SW480 (cell line): ENCODE results near the gene ABAT.
A peak's percentile ranks its signal among the peaks of the same experiment; 100 is the strongest.
"Not testable (repeated sequence)": the region's sequence is repeated elsewhere in the genome, so short reads cannot be mapped to it uniquely, and the experiment has no call there.

Source experiments
- DNase-seq: peaks from one replicate; pipeline ENCODE4 v3.0.0-alpha.2; 2016; ENCODE audit warnings: low spot score

Gene ABAT

GRCh38 chr16:8742068-8742467, 67.7 kb downstream of the ABAT start:
- DNase-seq = no peak

GRCh38 chr16:8748944-8749343, 74.5 kb downstream of the ABAT start:
- DNase-seq = not testable (repeated sequence)

- DNase-seq = peak; percentile 52
These were observed 77.3 kb downstream of the ABAT start for GRCh38 chr16:8751481-8752311.

DNA sequence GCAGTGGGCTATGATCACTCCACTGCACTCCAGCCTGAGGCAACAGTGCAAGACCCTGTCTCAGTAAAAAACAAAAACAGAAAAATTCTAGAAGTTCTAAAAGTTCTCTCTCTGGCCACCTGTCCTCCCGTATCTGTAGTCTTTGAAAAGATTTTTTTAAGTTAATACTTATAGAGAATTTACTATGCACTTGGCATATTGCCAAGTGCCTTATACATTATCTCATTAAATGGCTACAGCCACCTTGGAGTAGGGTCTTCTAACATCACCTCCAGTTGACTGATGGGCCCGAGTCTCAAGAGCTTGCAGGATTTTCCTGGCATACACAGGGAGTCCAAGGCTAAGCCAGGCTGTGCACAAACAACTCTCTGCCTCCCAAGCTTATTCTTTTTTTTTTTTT, 78.3 kb downstream of the ABAT start:
- no peak for DNase-seq

DNA sequence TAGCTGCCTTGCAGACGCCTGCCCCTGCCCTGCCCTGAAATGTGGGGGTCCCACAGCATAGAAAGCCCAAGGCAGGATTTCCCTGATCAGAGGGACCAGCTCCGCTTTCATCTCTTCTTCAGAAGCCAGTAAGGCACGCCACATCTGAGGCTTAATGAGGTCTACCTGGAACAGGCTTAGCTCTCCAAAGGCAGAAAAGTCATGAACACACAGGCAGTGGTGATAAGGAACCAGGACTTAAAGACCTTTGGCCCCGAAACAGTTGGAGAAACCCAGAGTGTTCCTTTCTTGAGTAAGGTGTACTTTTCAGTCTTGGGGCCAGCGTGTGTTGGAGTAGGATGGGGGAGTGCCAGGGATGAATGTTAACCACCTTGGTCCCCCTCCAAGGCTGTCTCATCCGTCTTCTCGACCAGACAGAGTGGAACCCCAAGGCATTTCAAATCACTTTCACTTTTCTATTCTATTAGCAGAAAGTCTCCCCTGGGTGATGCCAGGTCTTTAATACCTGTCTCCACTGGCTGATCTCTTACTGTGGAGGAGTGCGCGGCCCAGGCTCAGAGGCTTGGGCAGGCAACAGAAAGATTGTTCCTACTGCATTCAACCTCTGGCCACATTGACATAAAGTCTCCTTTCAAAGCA, 79.1 kb downstream of the ABAT start:
- DNase-seq = no peak

GRCh38 chr16:8756755-8757154, 82.3 kb downstream of the ABAT start:
- no peak for DNase-seq

GRCh38 chr16:8758022-8758421, 83.6 kb downstream of the ABAT start:
- DNase-seq = no peak

DNA sequence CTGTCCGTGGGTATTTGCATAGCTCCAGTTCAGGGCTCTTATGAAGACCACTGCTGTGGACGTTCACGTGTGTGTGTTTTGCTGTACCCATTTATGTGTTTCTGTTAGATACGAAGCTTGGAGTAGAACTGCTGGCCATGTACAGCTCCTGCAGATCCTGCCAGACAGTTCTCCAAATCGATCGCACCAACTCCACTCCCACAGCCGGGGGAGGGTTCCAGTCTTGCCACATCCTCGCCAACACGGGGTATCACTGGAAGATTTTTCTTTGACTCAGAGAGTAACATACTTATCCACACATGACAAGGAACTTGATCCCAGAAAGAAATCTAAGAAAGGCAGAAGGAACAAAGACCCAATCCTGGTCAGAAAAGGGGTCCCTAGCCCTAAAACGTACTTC, 85.6 kb downstream of the ABAT start:
- no peak for DNase-seq

DNA sequence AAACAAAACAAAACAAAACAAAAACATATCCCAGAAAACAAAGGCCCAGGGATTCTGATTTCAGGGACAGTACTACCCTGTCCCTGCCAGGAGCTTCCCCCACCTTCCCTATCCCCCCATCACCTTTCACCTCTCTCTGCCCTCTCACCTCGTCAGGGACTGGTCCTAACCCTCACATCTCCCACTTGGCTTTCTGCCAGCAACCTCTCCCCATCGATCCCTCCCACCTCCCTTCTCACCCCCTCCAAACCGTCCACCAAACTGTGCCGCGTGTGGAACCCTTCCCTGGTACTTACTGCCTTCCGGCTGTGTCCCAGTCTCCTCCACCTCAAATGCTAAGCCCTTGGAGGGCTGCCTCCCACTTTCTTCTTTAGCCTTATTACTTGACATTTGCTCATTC, 86.7 kb downstream of the ABAT start:
- DNase-seq = no peak

DNA sequence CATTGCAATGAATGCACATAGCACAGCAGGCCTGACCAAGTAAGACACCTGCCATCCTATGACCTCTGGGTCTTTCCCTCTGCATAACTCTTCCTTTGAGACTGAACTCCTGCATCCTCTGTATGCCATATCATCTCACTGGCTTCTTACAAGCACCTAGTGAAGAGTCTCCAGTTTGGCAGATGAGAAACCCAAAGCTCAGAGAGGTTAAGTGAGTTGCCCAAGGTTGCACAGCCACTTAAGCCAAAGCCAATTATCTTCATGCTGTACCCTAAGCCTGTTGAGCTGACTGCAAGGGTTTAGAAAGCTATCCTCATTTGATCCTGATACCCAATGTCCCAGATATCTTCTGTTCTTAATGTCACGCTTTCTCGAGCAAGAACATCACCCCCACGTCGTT, 87.8 kb downstream of the ABAT start:
- no peak for DNase-seq

DNA sequence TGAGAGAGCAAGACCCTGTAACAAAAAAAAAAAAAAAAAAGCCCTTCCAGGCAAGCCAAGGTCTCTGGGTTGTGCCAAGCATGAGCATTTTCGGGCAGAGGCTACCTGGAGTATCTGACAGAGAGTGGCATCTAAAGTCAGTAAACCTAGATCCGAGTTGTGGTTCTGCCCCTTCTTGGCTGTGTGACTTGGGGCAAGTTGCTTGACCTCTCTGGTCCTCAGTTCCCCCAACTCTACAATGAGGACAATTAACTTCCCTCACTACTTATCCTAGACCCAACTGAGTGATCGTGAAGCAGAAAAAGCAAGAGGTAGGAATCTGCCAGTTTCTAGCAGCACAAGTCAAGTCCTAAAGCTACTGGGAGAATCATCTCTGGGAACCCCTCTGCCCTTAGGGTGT, 88.7 kb downstream of the ABAT start:
- DNase-seq = no peak

DNA sequence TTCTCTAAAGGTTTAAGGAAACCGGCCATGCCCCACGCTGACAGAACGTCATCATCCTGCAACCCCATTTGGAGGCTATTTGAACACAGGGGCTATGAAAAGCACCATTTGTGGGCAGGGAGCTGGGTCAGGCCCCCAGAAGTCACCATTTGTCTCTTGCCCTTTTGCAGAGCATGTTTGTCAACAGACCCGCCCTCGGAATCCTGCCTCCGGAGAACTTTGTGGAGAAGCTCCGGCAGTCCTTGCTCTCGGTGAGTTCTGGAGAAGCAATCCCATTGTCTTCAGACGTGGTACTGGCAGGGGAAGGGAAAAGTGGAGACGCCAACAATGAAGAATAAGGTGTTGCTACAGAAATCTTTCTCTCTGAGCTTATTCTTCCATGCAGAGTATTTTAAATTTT, 89.5 kb downstream of the ABAT start:
- no peak for DNase-seq

DNA sequence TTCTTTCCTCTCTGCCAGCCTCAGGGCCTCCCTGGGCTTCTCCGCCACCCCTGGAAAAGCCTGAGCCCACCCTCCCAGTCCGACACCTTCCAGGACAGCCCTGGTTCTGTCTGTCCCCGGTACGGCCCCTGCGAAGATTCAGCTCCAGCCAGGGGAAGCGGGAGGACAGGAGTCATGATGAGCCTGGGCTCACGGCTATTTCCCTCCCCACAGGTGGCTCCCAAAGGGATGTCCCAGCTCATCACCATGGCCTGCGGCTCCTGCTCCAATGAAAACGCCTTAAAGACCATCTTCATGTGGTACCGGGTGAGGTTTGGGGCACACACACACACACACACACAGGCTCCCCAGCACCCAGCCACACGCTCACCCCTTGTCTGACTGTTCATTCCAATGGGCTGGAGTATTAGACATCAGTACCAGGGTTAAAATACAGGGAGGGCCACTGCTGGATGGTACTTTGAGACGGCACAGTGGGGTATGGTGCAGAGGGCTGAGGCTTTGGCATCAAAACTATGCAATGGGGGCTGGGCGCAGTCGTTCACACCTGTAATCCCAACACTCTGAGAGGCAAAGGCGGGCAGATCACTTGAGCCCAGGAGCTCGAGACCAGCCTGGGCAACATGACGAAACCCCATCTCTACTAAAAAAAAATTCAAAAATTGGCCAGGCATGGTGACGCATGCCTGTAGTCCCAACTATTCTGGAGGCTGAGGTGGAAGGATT, 90.3 kb downstream of the ABAT start:
- DNase-seq = no peak

GRCh38 chr16:8767176-8767575, 92.8 kb downstream of the ABAT start:
- no peak for DNase-seq

DNA sequence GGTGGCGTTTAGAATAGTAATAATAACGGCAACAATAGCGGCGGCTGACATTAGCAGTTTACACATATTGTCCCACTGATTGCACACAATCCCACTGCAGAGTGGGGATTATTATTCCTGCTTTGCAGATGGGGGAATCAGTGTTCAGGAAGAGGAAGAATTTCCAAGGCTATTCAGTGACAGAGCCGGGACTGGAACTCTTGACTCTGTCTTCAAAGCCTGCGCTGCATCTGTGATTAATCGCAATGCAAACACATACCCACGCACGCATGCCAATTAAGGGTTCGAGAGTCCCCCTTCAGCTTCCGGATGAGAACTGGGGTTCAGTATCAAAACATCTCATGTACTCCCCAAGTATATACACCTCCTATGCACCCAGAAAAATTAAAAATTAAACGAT, 93.9 kb downstream of the ABAT start:
- no peak for DNase-seq

GRCh38 chr16:8768692-8769091, 94.3 kb downstream of the ABAT start:
- DNase-seq = no peak

- DNase-seq = no peak
These were observed 99.1 kb downstream of the ABAT start for GRCh38 chr16:8773537-8773936.

GRCh38 chr16:8774208-8774607, 99.8 kb downstream of the ABAT start:
- DNase-seq = no peak

DNA sequence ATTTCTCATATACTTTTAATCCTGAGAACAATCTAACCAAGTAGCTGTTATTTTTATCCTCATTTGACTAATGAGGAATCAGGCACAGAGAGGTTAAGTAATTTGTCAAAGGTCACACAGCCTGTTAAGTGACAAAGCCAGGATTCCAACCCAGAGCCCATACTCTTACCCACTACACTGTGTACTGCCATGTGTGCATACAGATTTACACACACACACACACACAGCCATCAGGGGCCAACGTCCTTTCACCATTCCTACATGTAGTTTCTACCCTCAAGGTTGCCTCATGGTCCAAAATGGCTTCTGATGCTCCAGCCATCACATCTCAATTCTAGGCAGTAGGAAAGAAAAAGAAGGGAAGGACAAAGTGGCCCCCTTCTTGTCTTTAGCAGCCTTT, 100.9 kb downstream of the ABAT start:
- no peak for DNase-seq

DNA sequence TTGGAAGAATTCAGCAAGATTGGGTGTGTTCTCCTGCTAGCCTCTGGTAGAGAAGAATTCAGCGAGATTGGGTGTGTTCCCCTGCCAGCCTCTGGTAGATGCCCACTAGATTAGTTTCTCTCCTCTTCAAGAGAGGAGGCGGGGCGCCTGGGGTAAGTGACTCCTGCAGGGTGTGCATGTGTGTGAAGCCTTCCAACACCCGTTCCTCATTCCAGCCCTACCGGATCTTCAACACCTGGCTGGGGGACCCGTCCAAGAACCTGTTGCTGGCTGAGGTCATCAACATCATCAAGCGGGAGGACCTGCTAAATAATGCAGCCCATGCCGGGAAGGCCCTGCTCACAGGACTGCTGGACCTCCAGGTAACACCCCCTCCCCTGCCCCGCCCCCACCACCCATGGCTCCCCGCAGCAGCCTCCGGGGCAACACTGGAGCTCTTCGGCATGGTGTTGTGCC, 101.7 kb downstream of the ABAT start:
- DNase-seq = no peak

DNA sequence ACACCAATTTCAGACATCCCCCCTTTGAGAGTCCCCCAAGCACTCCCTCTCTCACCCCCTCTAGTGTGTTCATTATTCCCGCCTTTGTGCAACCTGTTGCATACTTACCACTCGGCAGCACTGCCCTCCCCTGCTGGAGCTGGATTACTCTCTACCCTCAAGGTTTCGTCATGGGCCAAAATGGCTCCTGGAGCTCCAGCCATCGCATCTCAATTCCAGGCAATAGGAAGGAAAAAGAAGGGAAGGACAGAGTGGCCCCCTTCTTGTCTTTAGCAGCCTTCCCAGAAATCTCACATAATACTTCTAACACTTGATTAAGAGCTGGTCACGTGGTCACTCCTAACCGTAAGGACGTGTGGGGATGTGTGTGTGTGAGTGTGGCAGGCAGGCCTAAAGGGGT, 102.8 kb downstream of the ABAT start:
- DNase-seq = no peak

- no peak for DNase-seq
These were observed 107.4 kb downstream of the ABAT start for GRCh38 chr16:8781797-8782196.

DNA sequence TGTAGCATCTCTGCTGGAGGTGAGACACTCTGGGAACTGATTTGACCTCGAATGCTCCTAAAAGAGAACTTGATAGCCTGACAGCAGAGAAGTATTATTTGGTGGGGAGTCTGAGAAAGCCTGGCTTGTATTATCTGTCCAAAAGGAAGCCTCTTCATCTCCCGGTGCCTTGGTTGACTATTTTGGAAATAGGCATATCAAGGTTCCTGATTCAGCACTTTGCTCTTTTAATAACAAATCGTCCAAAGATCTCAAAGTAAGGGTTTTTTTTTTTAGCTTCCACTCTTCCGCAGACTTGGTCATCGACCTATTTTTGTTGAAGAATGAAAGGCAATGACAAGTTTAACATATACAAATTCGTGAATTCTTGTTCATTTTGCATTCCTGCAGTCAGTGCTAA, 108.3 kb downstream of the ABAT start:
- no peak for DNase-seq
